GM21515 (cell line): ENCODE results near the gene HIGD2A.

ENCODE experiments used
- ATAC-seq: cut with Tn5 transposase; IDR thresholded peaks from one replicate; pipeline ENCODE4 v1.9.1; 2021; ENCODE audit not compliant: unreplicated experiment

HIGD2A gene

DNA sequence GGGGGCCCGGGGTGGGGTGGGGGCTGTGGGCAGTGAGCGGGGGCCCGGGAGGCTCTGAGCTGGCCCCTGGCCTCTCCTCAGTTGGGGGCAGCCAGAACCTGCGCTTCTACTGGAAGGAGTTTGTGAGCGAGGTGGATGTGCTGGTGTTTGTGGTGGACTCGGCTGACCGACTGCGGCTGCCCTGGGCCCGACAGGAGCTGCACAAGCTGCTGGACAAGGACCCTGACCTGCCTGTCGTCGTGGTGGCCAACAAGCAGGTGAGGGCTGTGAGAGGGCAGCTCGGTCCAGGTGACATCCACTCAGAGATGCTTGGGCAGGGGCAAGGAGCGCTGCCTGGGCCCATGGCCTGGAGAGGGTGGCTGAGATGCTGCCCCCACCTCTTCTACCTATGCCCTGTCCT is 19.8 kb upstream of the HIGD2A start:
- ATAC-seq: no peak

DNA sequence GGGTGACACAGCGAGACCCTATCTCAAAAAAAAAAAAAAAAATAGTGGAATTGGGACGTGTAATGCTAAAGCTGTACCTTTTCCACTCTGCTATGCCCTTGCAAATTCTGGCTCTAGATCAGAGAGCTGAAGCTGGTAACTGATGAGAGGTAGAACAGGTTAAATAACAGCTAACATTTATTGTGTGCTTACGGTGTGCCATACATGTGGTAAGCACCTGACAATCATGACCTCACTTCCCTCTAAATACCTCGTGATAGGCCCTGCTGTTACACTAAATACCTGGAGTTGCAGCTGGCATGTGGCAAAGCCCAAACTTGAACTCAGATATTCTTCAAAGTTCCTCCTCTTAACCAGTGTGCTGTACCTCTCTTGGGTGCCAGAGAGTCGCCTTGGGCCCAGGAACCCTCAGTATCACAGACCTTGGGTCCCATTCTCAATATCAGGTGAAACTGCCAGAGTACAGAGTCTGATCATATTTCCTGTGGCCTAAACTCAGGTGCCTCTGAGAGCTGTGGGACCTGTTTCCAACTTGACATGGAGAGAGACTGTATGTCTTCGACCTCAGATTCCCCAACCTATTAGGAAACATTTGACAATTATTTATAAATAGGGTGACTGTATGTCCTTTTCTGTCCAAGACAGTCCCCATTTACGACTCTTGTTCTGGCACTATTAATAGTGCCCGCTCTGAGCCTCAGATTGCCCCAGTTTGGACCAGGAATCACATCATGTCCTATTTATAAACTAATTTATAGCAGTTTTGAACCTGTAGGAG is 18.4 kb upstream of the HIGD2A start:
- no peak for ATAC-seq

DNA sequence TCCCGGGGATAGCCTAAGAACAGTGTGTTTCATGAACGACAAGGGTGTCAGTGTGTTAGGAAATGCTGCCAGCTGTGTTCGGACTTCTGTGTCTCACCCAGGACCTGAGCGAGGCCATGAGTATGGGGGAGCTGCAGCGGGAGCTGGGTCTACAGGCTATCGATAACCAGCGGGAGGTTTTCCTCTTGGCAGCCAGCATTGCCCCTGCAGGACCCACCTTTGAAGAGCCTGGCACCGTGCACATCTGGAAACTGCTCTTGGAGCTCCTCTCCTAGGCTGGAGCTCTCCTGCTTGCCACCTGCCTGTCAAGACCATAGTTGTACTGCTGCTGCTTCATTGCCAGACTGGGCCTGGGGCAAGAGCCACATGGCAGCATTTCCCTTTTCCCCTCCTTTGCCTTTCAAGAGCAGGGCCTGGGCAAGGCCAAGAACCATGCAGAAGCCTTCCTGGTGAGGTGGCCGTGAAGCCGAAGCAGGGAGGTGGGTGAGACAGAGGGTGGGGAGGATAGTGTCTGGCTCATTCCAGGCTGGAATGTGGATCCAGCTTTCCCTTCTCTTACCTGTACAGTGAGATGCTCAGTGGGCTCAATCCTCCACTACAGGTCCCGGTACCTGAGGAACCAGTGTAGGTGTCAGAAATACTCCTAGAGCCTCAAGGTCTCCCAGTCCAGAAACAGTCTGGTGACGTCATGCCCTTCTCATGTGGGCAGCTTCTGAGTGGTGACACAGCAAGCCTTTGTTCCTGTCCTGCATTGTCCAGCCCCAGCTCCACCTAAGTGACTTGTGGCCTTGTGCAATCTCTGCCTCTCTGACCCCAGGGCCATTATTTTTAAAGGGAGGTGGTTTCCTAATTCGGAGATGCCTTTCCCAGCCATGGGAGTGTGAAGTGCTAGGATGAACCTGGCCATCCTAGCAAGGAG is 16.7 kb upstream of the HIGD2A start:
- ATAC-seq: no peak

- no peak for ATAC-seq
Measured at GRCh38 chr5:176373100-176373818, 15.3 kb upstream of the HIGD2A start.

GRCh38 chr5:176379881-176380280 is 8.7 kb upstream of the HIGD2A start:
- no peak for ATAC-seq

- no peak for ATAC-seq
Measured at GRCh38 chr5:176381423-176381822, 7.1 kb upstream of the HIGD2A start.

- no peak for ATAC-seq
Measured at GRCh38 chr5:176381979-176382378, 6.6 kb upstream of the HIGD2A start.

GRCh38 chr5:176382721-176383120 is 5.8 kb upstream of the HIGD2A start:
- no peak for ATAC-seq

GRCh38 chr5:176383248-176383905 is 5.2 kb upstream of the HIGD2A start:
- no peak for ATAC-seq

DNA sequence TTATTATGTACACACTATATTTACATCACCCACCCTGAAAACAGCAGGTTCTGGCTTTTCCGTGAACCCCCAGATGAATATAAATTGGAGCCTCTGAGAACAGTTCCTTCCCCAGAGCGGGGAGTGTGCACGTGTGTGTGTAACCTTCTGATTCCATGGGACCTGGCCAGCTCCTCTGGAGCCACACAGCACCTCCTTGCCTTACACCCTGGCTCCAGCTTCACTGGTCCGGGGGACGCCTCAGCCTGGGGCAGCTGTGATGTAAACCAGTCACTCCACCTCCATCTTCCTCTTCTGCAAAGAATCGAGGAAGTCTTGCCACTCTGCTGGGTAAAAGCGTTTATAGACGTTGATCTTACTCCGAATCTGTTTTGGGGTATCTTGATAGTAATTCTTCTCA is 4.6 kb upstream of the HIGD2A start:
- ATAC-seq: no peak

GRCh38 chr5:176384366-176384930 is 4.1 kb upstream of the HIGD2A start:
- ATAC-seq: no peak

DNA sequence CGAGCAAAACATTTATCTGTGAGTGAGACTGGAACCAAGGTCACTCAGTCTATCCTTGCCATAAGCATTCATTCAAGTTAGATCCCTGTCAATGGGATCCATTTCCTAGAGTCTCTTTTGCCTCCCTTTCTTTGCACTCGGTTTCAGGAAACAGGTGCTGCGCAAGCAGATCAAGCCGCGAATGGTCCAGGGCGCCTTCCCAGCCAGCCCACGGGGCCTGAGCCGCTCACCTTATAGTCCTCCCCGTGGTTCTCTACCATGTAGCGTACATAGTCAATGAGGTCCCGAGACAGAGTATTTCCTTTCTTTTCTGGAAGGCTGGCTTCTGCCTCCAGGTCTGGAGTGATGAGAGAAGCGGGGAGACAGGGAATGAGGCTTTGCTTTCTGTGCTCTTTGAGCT is 3.6 kb upstream of the HIGD2A start:
- ATAC-seq: no peak

- no peak for ATAC-seq
Measured at GRCh38 chr5:176386491-176386890, 2.1 kb upstream of the HIGD2A start.

GRCh38 chr5:176387384-176387925 is 1.1 kb upstream of the HIGD2A start:
- ATAC-seq: no peak

- ATAC-seq: no peak
Measured at GRCh38 chr5:176388003-176388443, 528 bp upstream of the HIGD2A start.

DNA sequence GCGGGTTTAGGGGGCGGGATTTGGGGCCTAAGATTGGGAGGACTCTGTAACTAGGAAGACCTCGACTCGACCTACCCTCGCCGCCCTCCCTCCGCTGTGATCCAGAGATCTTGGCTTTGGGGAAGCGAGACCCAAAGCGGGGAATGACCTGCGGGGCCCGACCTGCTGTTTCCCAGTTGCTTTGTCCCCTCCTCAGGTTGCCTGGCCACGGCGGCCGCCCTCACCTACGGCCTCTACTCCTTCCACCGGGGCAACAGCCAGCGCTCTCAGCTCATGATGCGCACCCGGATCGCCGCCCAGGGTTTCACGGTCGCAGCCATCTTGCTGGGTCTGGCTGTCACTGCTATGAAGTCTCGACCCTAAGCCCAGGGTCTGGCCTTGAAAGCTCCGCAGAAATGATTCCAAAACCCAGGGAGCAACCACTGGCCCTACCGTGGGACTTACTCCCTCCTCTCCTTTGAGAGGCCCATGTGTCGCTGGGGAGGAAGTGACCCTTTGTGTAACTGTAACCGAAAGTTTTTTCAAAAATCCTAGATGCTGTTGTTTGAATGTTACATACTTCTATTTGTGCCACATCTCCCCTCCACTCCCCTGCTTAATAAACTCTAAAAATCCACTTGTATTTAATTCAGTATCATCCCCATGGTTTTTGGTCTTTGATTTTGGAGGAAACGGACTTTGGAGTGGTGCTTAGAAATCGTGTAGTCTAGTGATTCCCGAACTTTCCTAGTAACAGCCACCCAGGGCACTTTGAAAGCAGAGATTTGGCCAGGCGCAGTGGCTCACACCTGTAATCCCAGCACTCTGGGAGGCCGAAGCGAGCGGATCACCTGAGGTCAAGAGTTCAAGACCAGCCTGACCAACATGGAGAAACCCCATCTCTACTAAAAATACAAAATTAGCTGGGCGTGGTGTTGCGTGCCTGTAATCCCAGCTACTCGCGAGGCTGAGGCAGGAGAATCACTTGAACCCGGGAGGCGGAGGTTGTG is 878 bp downstream of the HIGD2A start:
- ATAC-seq: peak; percentile 25

GRCh38 chr5:176391479-176391878 is 2.9 kb downstream of the HIGD2A start:
- no peak for ATAC-seq

GRCh38 chr5:176391999-176392398 is 3.4 kb downstream of the HIGD2A start:
- ATAC-seq: no peak

DNA sequence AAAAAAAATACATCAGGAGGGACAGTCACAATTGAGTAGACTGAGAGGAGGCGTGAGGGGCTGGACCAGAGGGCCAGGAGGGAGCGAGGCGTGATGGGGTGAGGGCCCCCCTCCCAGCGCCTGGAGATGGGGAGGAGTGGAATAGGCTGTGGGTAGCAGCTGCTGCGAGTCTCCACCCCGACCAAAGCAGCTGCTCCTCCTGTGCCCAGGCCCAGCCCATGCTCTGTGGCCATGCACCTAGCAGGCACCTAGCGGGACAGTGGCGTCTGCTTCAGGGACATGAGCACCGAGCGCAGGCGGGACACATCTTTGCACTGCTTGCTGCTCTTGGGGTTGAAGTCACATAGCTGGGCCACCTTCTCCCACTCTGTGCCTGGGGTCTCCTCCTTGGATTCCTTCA is 4.0 kb downstream of the HIGD2A start:
- no peak for ATAC-seq
